HEK293 (cell line): ENCODE results near the gene ANKRD13A.

Experiments used
- GLIS2 ChIP-seq: fragments of 450-650 bp; formaldehyde crosslinking; IDR thresholded peaks from 2 replicates; pipeline ENCODE4 v1.5.1; 2016; ENCODE audit warnings: missing biosample characterization, missing genetic modification characterization
- KLF8 ChIP-seq: fragments of 450-650 bp; formaldehyde crosslinking; IDR thresholded peaks from 2 replicates; pipeline ENCODE4 v1.5.1; 2016; ENCODE audit warnings: missing biosample characterization, missing genetic modification characterization
- MZF1 ChIP-seq: fragments of 450-650 bp; formaldehyde crosslinking; IDR thresholded peaks from 2 replicates; pipeline ENCODE4 v1.5.1; 2017; ENCODE audit warnings: missing biosample characterization, missing genetic modification characterization, borderline replicate concordance
- PATZ1 ChIP-seq: fragments of 450-650 bp; formaldehyde crosslinking; IDR thresholded peaks from 2 replicates; pipeline ENCODE4 v1.5.1; 2016; ENCODE audit warnings: missing biosample characterization, missing genetic modification characterization
- SETDB1 ChIP-seq: IDR thresholded peaks from one replicate; pipeline ENCODE4 v1.6.1; 2017; ENCODE audit warnings: mild to moderate bottlenecking, low read length, moderate library complexity, mixed read lengths; ENCODE audit not compliant: insufficient read length
- YY1 ChIP-seq: fragments of 450-650 bp; formaldehyde crosslinking; IDR thresholded peaks from 2 replicates; pipeline ENCODE4 v1.5.1; 2018; ENCODE audit warnings: missing biosample characterization, missing genetic modification characterization
- ZBTB6 ChIP-seq: fragments of 450-650 bp; formaldehyde crosslinking; IDR thresholded peaks from 2 replicates; pipeline ENCODE4 v1.5.1; 2017; ENCODE audit warnings: missing biosample characterization, missing genetic modification characterization
- ZFP69B ChIP-seq: fragments of 450-650 bp; formaldehyde crosslinking; IDR thresholded peaks from 2 replicates; pipeline ENCODE4 v1.5.1; 2016; ENCODE audit warnings: missing biosample characterization, missing genetic modification characterization
- ZNF133 ChIP-seq: fragments of 450-650 bp; formaldehyde crosslinking; IDR thresholded peaks from 2 replicates; pipeline ENCODE4 v1.5.1; 2016; ENCODE audit warnings: missing biosample characterization, missing genetic modification characterization
- ZNF155 ChIP-seq: fragments of 450-650 bp; formaldehyde crosslinking; IDR thresholded peaks from 2 replicates; pipeline ENCODE4 v1.5.1; 2016; ENCODE audit warnings: missing biosample characterization, missing genetic modification characterization
- ZNF174 ChIP-seq: fragments of 450-650 bp; formaldehyde crosslinking; IDR thresholded peaks from 2 replicates; pipeline ENCODE4 v1.5.0; 2017; ENCODE audit warnings: missing biosample characterization, mild to moderate bottlenecking, missing genetic modification characterization
- ZNF24 ChIP-seq: fragments of 450-650 bp; formaldehyde crosslinking; IDR thresholded peaks from 2 replicates; pipeline ENCODE4 v1.5.1; 2016; ENCODE audit warnings: missing biosample characterization, missing genetic modification characterization
- ZNF248 ChIP-seq: fragments of 450-650 bp; formaldehyde crosslinking; IDR thresholded peaks from 2 replicates; pipeline ENCODE4 v1.5.1; 2017; ENCODE audit warnings: missing biosample characterization, missing genetic modification characterization
- ZNF26 ChIP-seq: fragments of 450-650 bp; formaldehyde crosslinking; IDR thresholded peaks from 2 replicates; pipeline ENCODE4 v1.5.1; 2016; ENCODE audit warnings: missing biosample characterization, missing genetic modification characterization
- ZNF266 ChIP-seq: fragments of 450-650 bp; formaldehyde crosslinking; IDR thresholded peaks from 2 replicates; pipeline ENCODE4 v1.5.1; 2016; ENCODE audit warnings: missing biosample characterization, missing genetic modification characterization, low read depth
- ZNF280D ChIP-seq: fragments of 450-650 bp; formaldehyde crosslinking; IDR thresholded peaks from 2 replicates; pipeline ENCODE4 v1.5.1; 2016; ENCODE audit warnings: missing biosample characterization, missing genetic modification characterization
- ZNF366 ChIP-seq: fragments of 450-650 bp; formaldehyde crosslinking; conservative IDR thresholded peaks from 2 replicates; pipeline ENCODE4 v1.5.1; 2016; ENCODE audit warnings: missing biosample characterization, missing genetic modification characterization
- ZNF560 ChIP-seq: fragments of 450-650 bp; formaldehyde crosslinking; IDR thresholded peaks from 2 replicates; pipeline ENCODE4 v1.5.1; 2017; ENCODE audit warnings: missing biosample characterization, missing genetic modification characterization, borderline replicate concordance
- ZNF580 ChIP-seq: fragments of 450-650 bp; formaldehyde crosslinking; IDR thresholded peaks from 2 replicates; pipeline ENCODE4 v1.5.1; 2016; ENCODE audit warnings: missing biosample characterization, missing genetic modification characterization
- ZNF623 ChIP-seq: fragments of 450-650 bp; formaldehyde crosslinking; IDR thresholded peaks from 2 replicates; pipeline ENCODE4 v1.5.1; 2016; ENCODE audit warnings: missing biosample characterization, missing genetic modification characterization
- ZNF704 ChIP-seq: fragments of 450-650 bp; formaldehyde crosslinking; IDR thresholded peaks from 2 replicates; pipeline ENCODE4 v1.5.1; 2016; ENCODE audit warnings: missing biosample characterization, missing genetic modification characterization
- ZNF830 ChIP-seq: fragments of 450-650 bp; IDR thresholded peaks from 2 replicates; pipeline ENCODE4 v1.5.0; 2018; ENCODE audit warnings: missing biosample characterization, missing genetic modification characterization, low read depth, mild to moderate bottlenecking, moderate library complexity
- TF ChIP-seq, protein P1 (sequence below): fragments of 450-650 bp; formaldehyde crosslinking; IDR thresholded peaks from 2 replicates; pipeline ENCODE4 v1.5.1; 2016; ENCODE audit warnings: missing biosample characterization, missing genetic modification characterization, borderline replicate concordance
- TF ChIP-seq, protein P2 (sequence below): fragments of 450-650 bp; formaldehyde crosslinking; IDR thresholded peaks from 2 replicates; pipeline ENCODE4 v1.5.1; 2016; ENCODE audit warnings: missing biosample characterization, missing genetic modification characterization

ANKRD13A gene

GRCh38 chr12:109998904-109999648 lies at the start of gene ANKRD13A (continued):
- TF ChIP-seq ZNF174 (tag by site-specific recombination) (no peak), YY1 (peak; percentile 98), ZFP69B (peak; percentile 79), ZNF580 (tag by site-specific recombination) (peak; percentile 89), ZNF155 (tag by site-specific recombination) (no peak), ZNF830 (tag by site-specific recombination) (no peak), ZNF560 (tag by site-specific recombination) (no peak), ZNF248 (tag by site-specific recombination) (no peak), ZNF623 (tag by site-specific recombination) (0 out of 2 replicates have a peak, but pooled peaks have one; percentile 20), ZNF26 (tag by site-specific recombination) (no peak), KLF8 (tag by site-specific recombination) (peak; percentile 89), SETDB1 (no peak), ZNF266 (tag by site-specific recombination) (no peak), ZNF24 (tag by site-specific recombination) (peak; percentile 93), ZNF704 (no peak), ZNF366 (tag by site-specific recombination) (no peak), GLIS2 (tag by site-specific recombination) (no peak), ZBTB6 (tag by site-specific recombination) (no peak), ZNF280D (tag by site-specific recombination) (no peak), ZNF133 (tag by site-specific recombination) (no peak), PATZ1 (tag by site-specific recombination) (peak; percentile 37; the same call in 1 of the 2 replicates), MZF1 (tag by site-specific recombination) (no peak)
- TF ChIP-seq, protein P1, sequence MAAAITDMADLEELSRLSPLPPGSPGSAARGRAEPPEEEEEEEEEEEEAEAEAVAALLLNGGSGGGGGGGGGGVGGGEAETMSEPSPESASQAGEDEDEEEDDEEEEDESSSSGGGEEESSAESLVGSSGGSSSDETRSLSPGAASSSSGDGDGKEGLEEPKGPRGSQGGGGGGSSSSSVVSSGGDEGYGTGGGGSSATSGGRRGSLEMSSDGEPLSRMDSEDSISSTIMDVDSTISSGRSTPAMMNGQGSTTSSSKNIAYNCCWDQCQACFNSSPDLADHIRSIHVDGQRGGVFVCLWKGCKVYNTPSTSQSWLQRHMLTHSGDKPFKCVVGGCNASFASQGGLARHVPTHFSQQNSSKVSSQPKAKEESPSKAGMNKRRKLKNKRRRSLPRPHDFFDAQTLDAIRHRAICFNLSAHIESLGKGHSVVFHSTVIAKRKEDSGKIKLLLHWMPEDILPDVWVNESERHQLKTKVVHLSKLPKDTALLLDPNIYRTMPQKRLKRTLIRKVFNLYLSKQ (tag by site-specific recombination), result no peak
- TF ChIP-seq, protein P2, sequence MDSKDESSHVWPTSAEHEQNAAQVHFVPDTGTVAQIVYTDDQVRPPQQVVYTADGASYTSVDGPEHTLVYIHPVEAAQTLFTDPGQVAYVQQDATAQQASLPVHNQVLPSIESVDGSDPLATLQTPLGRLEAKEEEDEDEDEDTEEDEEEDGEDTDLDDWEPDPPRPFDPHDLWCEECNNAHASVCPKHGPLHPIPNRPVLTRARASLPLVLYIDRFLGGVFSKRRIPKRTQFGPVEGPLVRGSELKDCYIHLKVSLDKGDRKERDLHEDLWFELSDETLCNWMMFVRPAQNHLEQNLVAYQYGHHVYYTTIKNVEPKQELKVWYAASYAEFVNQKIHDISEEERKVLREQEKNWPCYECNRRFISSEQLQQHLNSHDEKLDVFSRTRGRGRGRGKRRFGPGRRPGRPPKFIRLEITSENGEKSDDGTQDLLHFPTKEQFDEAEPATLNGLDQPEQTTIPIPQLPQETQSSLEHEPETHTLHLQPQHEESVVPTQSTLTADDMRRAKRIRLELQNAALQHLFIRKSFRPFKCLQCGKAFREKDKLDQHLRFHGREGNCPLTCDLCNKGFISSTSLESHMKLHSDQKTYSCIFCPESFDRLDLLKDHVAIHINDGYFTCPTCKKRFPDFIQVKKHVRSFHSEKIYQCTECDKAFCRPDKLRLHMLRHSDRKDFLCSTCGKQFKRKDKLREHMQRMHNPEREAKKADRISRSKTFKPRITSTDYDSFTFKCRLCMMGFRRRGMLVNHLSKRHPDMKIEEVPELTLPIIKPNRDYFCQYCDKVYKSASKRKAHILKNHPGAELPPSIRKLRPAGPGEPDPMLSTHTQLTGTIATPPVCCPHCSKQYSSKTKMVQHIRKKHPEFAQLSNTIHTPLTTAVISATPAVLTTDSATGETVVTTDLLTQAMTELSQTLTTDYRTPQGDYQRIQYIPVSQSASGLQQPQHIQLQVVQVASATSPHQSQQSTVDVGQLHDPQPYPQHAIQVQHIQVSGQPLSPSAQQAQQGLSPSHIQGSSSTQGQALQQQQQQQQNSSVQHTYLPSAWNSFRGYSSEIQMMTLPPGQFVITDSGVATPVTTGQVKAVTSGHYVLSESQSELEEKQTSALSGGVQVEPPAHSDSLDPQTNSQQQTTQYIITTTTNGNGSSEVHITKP (tag by site-specific recombination), result peak; percentile 100
